TTC549 (cell line): Measurements from ENCODE around the gene HSPA4L.

Source experiments
- FAIRE-seq: peaks from 2 replicates; lab custom pipeline; 2012; peaks lifted over from hg19 to GRCh38; lab: Jason Lieb, UNC

Gene HSPA4L

GRCh38 chr4:127782275-127783025 is at the start of gene HSPA4L:
Gene HSPA4L (plus strand): TSS chr4:127782322. CDS start chr4:127782551, 229 bp downstream.
- no peak for FAIRE-seq

- FAIRE-seq, result peak; percentile 86
These were observed 49.3 kb upstream of the HSPA4L start for GRCh38 chr4:127732623-127733328.

GRCh38 chr4:127734976-127735375 is 47.1 kb upstream of the HSPA4L start:
- FAIRE-seq, result no peak

GRCh38 chr4:127737295-127737694 is 44.8 kb upstream of the HSPA4L start:
- FAIRE-seq, result no peak

GRCh38 chr4:127741247-127741646 is 40.9 kb upstream of the HSPA4L start:
- no peak for FAIRE-seq

GRCh38 chr4:127747883-127748282 is 34.2 kb upstream of the HSPA4L start:
- FAIRE-seq, result no peak

GRCh38 chr4:127748957-127749356 is 33.2 kb upstream of the HSPA4L start:
- no peak for FAIRE-seq

GRCh38 chr4:127756906-127757305 is 25.2 kb upstream of the HSPA4L start:
- no peak for FAIRE-seq

GRCh38 chr4:127759228-127759820 is 22.8 kb upstream of the HSPA4L start:
- FAIRE-seq, result no peak

- no peak for FAIRE-seq
These were observed 22.2 kb upstream of the HSPA4L start for GRCh38 chr4:127759893-127760292.

- no peak for FAIRE-seq
These were observed 10.4 kb upstream of the HSPA4L start for GRCh38 chr4:127771535-127772275.

GRCh38 chr4:127772769-127773671 is 9.1 kb upstream of the HSPA4L start:
- FAIRE-seq, result no peak

- FAIRE-seq, result no peak
These were observed 6.3 kb upstream of the HSPA4L start for GRCh38 chr4:127775843-127776242.

- no peak for FAIRE-seq
These were observed 5.5 kb upstream of the HSPA4L start for GRCh38 chr4:127776620-127777019.

- no peak for FAIRE-seq
These were observed 4.6 kb upstream of the HSPA4L start for GRCh38 chr4:127777487-127777886.

GRCh38 chr4:127778102-127778501 is 4.0 kb upstream of the HSPA4L start:
- no peak for FAIRE-seq

GRCh38 chr4:127780598-127780997 is 1.5 kb upstream of the HSPA4L start:
- FAIRE-seq, result no peak

GRCh38 chr4:127781300-127782024 is 660 bp upstream of the HSPA4L start:
- FAIRE-seq, result no peak

- FAIRE-seq, result no peak
These were observed 172 bp upstream of the HSPA4L start for GRCh38 chr4:127782025-127782274.

- FAIRE-seq, result no peak
These were observed 1.1 kb downstream of the HSPA4L start for GRCh38 chr4:127783026-127783769.
